HG02938 (cell line): ENCODE measurements around the gene PPP2R5C.

Source experiments
- ATAC-seq: cut with Tn5 transposase; IDR thresholded peaks from one replicate; pipeline ENCODE4 v1.9.1; 2021; ENCODE audit warnings: mild to moderate bottlenecking, moderate library complexity; ENCODE audit not compliant: unreplicated experiment

Gene PPP2R5C

DNA sequence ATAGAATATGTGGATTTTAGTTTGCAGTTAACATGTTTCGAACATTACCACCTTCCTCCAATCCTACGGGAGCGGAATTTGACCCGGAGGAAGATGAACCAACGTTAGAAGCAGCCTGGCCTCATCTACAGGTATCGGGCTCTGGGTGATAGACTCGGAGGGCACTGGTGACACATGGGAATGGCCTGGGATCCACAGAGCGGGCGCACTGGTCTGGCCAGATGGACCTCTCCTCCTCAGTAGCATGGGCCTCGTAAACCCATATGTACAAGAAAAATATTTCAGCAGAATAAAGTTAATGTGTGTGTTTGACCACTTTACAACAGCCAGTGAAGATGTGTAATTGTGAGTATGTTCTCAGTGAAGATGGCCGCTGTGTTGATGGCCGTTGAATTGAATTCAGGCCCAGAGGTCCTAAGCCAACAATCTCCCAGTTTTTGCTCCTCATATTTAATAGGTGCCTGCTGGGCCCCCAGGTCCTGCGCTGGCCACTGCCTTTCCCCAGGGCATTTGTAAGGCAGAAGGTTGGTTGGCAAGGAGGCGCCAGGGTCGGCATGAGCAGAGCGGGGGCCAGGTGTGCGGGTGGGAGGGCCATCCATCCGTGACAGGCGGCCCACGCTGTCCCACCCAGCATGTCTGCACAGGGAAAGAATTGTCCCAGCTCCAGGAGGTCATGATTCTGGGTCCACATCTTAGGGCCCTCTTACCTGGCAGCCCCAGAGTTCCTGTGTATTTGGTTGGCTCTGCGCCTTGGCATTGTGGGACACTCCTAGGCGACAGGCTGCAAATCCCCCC, 120.8 kb downstream of the PPP2R5C start:
- ATAC-seq = no peak

DNA sequence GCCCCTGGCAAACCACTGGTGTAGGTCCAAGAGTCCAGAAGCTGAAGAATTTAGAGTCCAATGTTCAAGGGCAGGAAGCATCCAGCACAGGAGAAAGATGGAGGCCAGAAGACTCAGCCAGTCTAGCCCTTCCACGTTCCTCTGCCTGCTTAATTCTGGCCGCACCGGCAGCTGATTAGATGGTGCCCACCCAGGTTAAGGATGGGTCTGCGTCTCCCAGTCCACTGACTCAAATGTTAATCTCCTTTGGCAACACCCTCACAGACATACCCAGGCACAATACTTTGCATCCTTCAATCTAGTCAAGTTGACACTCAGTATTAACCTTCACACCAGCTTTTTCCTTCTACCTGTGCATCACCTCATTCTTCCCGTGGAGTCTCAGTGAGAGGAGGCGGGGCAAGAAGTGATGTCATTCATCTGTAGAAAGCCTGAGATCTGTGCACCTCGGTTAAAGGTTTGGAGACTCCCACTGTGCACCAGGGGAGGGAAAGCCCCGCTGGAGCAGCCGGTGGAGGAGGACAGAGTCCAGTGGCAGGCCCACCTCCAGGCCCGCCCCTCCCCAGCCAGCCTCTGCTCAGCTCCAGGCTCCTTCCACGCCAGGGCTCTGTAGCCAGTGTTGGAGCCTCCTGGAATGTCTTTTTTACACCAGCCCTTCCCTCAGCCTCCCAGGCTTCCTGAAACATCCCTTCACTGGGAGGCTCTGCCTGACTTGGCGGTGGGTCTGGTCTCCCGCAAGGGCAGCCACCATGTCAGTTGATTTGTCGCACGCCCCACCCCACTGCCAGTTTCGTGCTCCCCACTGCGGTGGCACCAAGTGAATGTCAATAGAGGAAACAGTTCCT, 122.8 kb downstream of the PPP2R5C start:
- no peak for ATAC-seq

DNA sequence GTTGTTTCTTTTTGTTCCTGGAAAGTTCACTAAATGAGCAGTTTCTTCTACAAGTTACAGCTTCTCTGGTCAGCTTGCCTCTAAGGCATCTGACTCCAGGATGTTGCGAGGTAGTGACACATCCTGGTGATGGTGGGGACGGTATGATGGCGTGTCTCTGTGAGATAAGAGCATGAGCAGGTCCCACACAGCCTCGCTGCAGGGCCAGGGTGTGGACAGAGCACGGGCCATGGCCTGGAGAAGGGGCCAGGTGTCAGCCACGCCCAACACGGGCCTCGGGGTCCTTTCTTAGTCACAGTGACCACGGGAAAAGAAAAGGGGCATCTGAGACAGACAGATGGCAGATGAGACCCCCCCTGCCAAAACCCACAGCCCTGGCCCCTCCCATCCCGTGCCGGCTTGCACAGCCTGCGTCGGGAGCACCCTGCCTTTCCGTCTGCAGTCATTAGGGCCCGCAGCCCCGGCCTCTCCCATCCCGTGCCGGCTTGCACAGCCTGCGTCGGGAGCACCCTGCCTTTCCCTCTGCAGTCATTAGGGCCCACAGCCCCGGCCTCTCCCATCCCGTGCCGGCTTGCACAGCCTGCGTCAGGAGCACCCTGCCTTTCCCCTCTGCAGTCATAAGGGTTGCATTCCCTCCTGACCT, 123.5 kb downstream of the PPP2R5C start:
- ATAC-seq = no peak

DNA sequence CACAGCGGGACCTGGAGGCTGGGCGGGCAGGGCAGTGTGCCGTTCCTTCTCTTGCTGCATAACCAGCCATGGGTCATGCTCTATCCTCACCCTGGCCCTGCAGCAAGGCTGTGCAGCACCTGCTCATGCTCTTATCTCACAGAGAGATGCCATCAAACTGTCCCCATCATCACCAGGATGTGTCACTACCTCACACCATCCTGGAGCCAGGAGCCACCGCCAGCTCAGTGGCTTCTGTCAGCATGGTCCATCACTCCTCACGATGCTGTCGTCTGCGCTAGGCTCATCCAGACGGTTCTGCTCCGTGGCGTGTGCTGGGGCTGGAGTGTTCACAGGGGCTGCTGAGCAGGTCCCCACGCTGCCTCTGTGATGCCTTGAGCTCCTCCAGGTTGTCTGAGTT, 125.7 kb downstream of the PPP2R5C start:
- no peak for ATAC-seq

DNA sequence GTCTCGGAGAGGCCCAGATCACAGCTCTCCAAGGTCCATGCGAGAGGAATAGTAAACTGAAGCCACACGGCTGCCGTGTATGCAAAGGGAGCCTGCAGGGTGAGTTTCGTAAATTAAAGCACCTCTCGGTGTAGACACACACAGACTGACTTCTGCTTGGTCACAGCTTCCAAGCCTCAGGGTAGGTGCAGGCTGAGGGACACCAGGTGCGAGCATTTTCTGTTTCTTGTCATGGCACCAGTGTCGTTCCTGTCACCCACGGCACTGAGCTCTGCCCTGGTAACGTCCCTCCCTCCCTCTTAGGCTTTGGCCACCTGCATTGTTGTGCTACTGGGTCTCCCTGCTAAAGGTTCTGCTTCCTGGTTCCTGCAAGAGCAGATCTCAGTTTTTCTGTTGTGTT, 126.7 kb downstream of the PPP2R5C start:
- ATAC-seq = no peak

DNA sequence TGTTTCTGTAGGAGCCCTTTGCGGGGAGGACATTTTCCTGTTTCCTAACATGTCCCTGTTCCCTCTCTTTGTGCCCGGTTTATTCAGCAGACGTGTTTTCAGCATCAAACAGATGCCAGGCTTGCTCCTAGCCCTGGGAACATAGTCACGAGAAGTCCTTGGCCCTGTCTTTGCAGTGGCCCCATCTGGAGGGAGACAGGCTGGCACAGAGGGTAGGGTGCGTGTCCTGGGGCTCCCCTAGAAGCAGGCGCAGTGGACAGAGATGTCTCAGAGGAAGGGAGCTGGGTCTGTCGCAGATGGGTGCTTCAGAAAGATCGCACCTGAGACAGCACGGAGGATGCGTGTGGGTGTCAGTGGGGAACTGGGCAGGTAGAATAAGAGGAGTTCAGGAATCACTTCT, 127.9 kb downstream of the PPP2R5C start:
- ATAC-seq = no peak

DNA sequence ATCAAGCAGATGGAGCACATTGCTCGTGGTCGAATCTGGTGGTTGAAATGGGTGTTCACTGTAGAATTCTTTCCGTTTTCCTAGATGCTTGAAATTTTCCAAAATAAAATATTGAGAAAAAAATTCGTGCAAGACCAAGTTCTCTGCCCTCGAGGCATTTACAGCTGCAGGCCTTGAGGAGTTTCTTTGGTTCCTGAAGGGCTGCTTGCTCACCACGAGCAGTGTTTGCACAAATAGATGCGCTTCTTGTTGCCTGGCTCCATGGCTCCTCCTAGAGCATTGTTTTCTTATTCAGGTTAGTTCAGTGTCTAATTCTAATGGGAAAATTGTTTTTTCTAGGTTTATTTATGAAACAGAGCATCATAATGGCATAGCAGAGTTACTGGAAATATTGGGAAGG, 128.4 kb downstream of the PPP2R5C start:
- no peak for ATAC-seq

DNA sequence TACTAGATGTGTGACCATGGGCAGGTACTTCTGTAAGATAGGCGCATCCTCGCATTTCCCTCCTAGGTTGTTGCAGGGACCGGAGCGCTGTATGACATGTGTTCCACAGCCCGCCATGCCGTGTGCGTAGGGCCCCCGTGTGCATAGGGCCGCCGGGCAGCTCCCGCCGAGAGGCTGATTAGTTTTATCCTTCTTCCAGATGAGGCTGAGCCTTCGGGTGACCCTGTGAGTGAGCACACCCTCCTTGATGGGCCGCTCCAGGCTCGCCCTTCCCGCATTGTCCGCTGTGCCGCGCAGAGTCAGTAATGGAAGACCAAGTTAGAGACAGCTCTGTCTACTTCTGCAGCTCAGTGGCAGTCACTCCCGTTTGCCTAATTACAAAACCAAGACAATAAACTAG, 130.0 kb downstream of the PPP2R5C start:
- no peak for ATAC-seq

DNA sequence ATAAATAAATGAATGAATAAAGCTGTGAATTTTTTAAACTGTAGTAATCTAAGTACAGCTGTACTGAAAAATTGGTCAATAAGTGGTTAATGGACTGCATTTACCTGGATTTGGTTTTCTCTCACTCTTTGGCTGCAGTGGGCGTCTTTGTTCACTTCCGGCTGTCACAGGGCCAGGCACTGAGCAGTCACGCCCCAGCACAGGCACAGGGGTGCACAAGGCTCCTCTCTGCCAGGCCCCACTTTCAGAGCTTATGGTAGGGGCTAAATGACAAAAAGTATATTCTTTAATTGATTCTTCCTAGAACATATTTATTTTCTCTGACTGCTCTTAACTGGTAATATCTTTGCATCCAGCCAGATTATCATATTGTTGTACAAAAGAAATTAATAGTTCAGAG, 132.2 kb downstream of the PPP2R5C start:
- ATAC-seq = no peak

DNA sequence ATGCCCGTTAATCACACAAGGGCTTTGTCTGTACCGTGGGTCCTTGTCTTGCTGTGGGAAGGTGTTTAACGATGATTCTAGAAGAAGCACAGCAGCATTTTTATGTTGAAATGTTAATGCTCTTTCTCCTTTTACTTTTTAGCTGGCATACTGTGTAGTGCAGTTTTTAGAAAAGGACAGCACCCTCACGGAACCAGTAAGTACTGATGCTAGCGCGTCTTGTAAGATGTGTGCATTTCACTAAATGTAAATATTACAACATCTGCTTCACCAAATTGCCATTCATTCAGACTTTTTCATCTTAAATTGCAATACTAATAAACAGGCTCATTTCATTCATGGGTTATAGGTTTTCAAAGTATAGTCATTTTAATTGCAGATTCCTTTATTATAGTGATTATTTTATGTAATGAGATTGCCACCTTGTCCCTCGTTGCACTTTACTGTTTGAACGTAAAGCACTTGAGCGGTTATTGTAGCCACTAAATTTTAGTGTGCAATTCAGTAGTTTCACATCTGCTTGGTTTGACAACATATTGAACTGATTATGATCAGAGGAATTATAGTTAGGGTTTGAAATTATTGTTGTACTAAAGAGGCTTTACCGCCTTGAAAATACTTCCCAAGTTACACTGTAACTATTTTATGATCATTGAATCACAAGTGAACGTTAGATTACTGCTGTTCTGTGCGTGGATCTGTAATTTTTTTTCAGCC, 133.0 kb downstream of the PPP2R5C start:
- no peak for ATAC-seq

DNA sequence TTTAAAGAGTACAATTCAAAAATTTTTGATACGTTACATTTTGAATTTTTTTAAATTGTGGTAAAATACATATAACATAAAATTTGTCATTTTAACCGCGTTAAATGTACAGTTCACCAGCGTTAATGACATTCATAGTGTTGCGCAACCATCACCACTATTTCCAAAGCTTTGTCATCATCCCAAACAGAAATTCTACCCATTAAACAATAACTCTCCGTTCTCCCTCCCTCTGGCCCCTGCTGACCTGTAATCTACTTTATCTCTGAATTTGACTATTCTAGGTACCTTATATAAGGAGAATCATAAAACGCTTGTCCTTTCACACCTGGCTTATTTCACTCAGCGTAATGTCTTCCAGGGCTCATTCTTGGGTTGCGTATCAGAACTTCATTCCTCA, 133.7 kb downstream of the PPP2R5C start:
- ATAC-seq = no peak

DNA sequence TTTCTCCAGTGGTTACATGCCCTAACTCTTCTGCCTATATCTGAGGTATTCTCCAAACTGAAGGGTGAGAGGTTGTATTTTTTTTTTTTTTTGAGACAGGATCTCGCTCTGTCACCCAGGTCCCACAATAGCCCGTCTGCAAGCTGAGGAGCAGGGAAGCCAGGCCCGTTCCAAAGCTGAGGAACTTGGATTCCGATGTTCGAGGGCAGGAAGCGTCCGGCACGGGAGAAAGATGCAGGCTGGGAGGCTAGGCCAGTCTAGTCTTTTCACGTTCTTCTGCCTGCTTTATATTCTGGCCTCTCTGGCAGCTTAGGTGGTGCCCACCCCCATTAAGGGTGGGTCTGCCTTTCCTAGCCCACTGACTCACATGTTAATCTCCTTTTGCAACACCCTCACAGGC, 135.8 kb downstream of the PPP2R5C start:
- no peak for ATAC-seq

DNA sequence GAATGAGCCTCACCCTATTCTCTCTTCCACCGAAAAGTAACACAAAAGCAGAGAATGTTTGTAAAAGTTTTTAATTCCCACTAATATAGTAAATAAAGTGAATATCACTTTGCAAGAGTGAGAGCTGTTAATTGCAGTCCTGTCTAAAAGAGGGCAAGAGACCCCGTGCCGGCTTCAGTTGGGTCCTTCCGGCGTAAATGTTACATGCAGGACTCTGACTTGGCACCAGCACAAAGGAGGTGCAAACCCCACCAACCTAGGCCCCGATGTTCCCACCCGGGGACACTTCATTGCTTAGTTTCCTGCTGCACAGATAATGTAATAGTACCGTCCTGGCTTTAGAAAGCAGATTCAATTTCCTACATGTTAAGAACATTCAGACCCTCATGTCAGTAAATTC, 136.9 kb downstream of the PPP2R5C start:
- ATAC-seq = no peak

DNA sequence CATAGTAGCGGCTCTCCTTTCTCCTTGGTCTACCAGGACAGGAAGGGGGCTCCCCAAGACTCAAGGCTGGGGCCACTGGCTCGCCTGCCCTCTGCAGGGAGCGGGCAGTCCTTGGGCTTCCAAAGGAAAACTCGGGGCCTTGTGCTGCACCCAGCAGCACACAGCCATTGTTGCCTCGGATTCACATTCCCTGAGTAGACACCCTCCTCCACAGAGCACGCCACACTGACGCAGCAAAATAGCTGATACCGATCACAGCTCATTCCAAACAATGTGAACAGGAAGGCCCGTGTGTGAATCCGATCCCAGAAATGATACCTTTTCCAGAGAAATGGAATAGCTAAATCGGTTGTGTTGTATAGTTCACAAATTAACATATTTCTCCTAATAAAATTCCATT, 137.8 kb downstream of the PPP2R5C start:
- no peak for ATAC-seq

DNA sequence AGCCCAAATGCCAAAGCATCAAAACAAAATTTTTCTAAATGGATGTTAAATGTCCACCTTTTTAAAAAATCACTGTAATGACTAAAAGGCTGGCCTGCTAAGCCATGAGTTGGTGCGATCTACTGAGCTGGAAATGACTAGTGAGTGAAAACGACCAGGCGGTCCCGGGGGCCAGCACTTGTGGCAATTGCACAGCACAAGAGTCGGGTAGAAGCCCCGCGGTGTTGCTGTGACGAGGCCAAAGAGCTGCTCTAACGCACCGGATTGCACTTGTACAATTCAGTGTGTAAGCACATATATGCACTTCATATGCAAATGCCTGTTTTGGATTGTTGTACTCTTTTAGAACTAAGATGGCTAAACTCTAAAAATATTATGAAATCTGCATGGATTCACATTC, 138.7 kb downstream of the PPP2R5C start:
- no peak for ATAC-seq

DNA sequence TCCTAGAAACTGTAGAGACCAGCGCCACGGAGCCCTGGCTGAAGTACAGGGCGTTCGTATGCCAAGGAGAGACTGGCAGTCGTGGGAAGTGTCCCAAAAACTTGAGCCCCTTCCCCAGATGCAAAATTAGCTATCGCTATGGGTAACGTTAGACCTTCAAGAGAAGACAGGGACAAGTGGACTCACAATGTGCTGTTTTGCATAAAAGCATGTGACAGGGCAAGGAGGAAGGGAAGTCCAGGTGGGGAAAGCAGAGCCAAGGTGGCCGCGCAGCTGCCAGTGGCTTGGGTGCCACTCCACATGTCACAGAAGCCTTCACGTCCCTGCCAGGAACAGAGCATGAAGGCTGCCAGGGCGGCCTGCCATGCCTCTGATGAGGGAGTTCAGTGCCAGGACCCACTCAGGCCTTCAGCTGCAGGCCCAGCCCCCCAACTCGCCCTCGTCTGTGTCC, 141.6 kb downstream of the PPP2R5C start:
- no peak for ATAC-seq

DNA sequence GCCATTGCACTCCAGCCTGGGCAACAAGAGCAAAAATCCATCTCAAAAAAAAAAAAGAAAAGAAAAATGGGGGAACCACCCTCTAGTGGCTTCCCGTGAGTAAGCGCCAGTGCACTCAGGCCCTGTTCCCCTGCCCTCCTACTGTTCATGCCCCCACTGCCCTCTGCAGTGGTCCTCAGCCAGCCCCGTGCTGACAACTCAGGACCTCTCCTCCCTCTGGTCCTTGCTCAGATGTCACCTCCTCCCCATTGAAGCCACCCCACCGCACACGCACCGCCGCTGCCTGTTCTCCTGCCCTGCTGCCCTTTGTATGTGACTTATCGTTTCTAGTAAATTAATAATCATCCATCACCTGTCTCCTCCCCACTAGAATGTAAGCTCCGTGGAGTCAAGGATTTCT, 144.1 kb downstream of the PPP2R5C start:
- no peak for ATAC-seq

DNA sequence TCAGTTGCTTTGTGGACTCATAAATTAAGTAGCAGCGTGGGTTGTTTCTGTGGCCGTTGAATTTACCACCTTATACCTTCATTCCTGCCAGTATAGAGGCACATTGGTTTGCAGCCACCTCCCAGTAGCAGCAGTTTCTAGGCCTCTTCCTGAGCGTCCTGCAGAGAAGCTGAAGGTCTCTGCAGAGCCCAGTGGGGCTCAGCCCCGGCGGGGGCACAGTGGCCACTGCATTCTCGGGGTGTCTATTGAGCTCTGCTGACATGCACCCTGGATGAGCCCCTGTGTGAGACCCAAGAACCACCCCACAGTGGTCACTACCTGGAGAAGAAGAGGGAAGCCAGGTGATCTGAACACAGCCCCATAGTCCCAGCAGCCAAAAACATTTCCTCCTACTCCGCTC, 145.1 kb downstream of the PPP2R5C start:
- no peak for ATAC-seq

DNA sequence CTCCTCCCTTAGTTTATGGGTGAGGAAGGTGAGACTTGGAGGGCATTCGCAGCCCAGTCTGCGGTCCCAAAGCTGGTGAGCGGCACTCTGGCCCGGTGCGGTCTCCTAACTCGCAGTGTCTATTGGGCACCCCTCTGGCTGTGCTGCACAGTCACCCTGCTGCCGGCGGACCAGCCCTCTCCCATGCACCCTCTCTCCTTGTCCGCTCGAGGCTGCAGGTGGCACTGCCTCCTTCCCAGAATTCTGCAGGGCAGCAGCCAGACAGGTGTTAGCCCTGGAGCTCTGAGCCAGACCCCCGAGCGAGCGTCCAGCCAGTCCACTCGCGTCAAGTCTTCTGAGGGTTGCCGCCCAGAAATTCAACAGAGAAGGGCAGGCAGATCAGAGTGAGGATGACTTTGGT, 146.1 kb downstream of the PPP2R5C start:
- ATAC-seq = no peak

DNA sequence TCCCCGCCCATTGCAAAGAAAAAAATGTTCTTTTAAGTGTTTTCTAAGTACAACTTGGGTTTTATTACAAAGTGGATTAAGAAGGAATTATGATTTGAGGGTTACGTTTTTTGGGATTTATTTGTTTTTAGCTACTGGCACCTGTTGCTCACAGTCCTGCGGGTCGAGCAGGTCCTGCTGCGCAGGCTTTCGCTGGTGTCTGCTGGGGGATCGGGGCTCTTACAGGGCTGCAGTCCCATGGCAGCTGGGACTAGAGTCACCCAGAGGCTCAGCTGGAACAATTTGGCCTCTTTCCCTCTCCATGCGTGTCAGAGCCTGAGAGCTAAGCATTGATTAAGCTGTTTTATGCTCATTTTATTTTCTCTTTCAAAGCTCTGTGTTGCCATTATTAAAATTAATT, 147.3 kb downstream of the PPP2R5C start:
- ATAC-seq = no peak
